Stimulated activated naive CD8-positive, alpha-beta T cell treated with anti-CD3 and anti-CD28 coated beads, Interleukin-15, amount 100 ng/mL, for 72 hours (primary cell): Measurements from ENCODE around the gene CHMP1A.
A peak's percentile ranks its signal among the peaks of the same experiment; 100 is the strongest.
"Not testable (repeated sequence)": the region's sequence is repeated elsewhere in the genome, so short reads cannot be mapped to it uniquely, and the experiment has no call there.

Source experiments
- ATAC-seq: fragments of 150-1000 bp; cut with Tn5 transposase; 2 replicates; pipeline ENCODE4 v1.10.0; 2021; ENCODE audit warnings: mild to moderate bottlenecking, moderate library complexity
- DNase-seq, 2 donors: peaks; one replicate each; pipeline ENCODE4 v3.0.0; 2021 to 2022
- H3K27ac Mint-ChIP-seq, 2 donors: one replicate each; pipeline ENCODE4 v1.8.0; 2022; ENCODE audit warnings: mild to moderate bottlenecking in 2 of 2, mixed read lengths in 2 of 2, moderate library complexity in 2 of 2
- H3K27me3 Mint-ChIP-seq: one replicate; pipeline ENCODE4 v1.8.0; 2022; ENCODE audit warnings: mixed read lengths
- H3K4me1 Mint-ChIP-seq: one replicate; pipeline ENCODE4 v1.8.0; 2022; ENCODE audit warnings: mild to moderate bottlenecking, mixed read lengths
- H3K4me3 Mint-ChIP-seq, 2 donors: one replicate each; pipeline ENCODE4 v1.8.0; 2022; ENCODE audit warnings: mild to moderate bottlenecking in 2 of 2, mixed read lengths in 2 of 2, moderate library complexity in 1 of 2
- H3K9me3 Mint-ChIP-seq, 2 donors: one replicate each; pipeline ENCODE4 v1.8.0; 2022; ENCODE audit warnings: mixed read lengths in 2 of 2

Gene CHMP1A

GRCh38 chr16:89657442-89658220 is at the start of gene CHMP1A, which contains the start of gene SPATA33:
CHMP1A (minus strand) TSS chr16:89657708; CDS start chr16:89657588, 120 bp downstream.
SPATA33 (plus strand) TSS chr16:89657836; CDS start chr16:89657912, 76 bp downstream.
- H3K27me3 Mint-ChIP-seq: no peaks in the 10 kb centered on the region
- ATAC-seq (peak; percentile 95), DNase-seq (peak; percentile 94 to 96)
- no peaks in the 10 kb centered on the region for H3K9me3 Mint-ChIP-seq
- peak within 1 kb of the TSS; percentile 96 for H3K27ac Mint-ChIP-seq
- H3K4me1 Mint-ChIP-seq: peaks cover 44% of the 10 kb centered on the region
- peak within 1 kb of the TSS; percentile 95 to 96 for H3K4me3 Mint-ChIP-seq

- H3K4me1 Mint-ChIP-seq: peaks cover 22% of the 10 kb centered on the region
- no peak overlapping the region for H3K27ac Mint-ChIP-seq
- DNase-seq: no peak
- no peaks in the 10 kb centered on the region for H3K9me3 Mint-ChIP-seq
- H3K4me3 Mint-ChIP-seq: peak overlapping the region in 1 of 2 donors; percentile 71
- H3K27me3 Mint-ChIP-seq: no peaks in the 10 kb centered on the region
- ATAC-seq: no peak
Observed at GRCh38 chr16:89706518-89707260, 49.2 kb upstream of the CHMP1A start.

- no peaks in the 10 kb centered on the region for H3K9me3 Mint-ChIP-seq
- H3K4me1 Mint-ChIP-seq: peaks cover 31% of the 10 kb centered on the region
- no peak overlapping the region for H3K4me3 Mint-ChIP-seq
- H3K27me3 Mint-ChIP-seq: no peaks in the 10 kb centered on the region
- no peak for DNase-seq
- no peak overlapping the region for H3K27ac Mint-ChIP-seq
- no peak for ATAC-seq
Observed at GRCh38 chr16:89705006-89705405, 47.5 kb upstream of the CHMP1A start.

GRCh38 chr16:89704281-89704680 is 46.8 kb upstream of the CHMP1A start:
- no peaks in the 10 kb centered on the region for H3K27me3 Mint-ChIP-seq
- no peak overlapping the region for H3K27ac Mint-ChIP-seq
- no peaks in the 10 kb centered on the region for H3K9me3 Mint-ChIP-seq
- ATAC-seq (no peak), DNase-seq (no peak)
- H3K4me3 Mint-ChIP-seq: no peak overlapping the region
- H3K4me1 Mint-ChIP-seq: peaks cover 35% of the 10 kb centered on the region

- DNase-seq: peak; percentile 98 to 99
- peak within 1 kb of the TSS; percentile 86 to 87 for H3K4me3 Mint-ChIP-seq
- H3K4me1 Mint-ChIP-seq: peaks cover 35% of the 10 kb centered on the region
- H3K27me3 Mint-ChIP-seq: no peaks in the 10 kb centered on the region
- peak; percentile 80 for ATAC-seq
- no peaks in the 10 kb centered on the region for H3K9me3 Mint-ChIP-seq
- peak within 1 kb of the TSS; percentile 46 to 80 for H3K27ac Mint-ChIP-seq
Observed at GRCh38 chr16:89701425-89702406, 44.2 kb upstream of the CHMP1A start, which contains the start of gene SPATA2L. SPATA2L (minus strand) TSS chr16:89701705; CDS start chr16:89701232, 473 bp downstream.

GRCh38 chr16:89700649-89701424 is 43.3 kb upstream of the CHMP1A start:
- ATAC-seq (peak; percentile 65), DNase-seq (peak; percentile 70 to 74)
- peak overlapping the region; percentile 86 to 87 for H3K4me3 Mint-ChIP-seq
- H3K4me1 Mint-ChIP-seq: peaks cover 35% of the 10 kb centered on the region
- H3K9me3 Mint-ChIP-seq: no peaks in the 10 kb centered on the region
- no peaks in the 10 kb centered on the region for H3K27me3 Mint-ChIP-seq
- peak overlapping the region; percentile 31 to 80 for H3K27ac Mint-ChIP-seq

GRCh38 chr16:89700100-89700648 is 42.7 kb upstream of the CHMP1A start:
- H3K9me3 Mint-ChIP-seq: no peaks in the 10 kb centered on the region
- peaks cover 37% of the 10 kb centered on the region for H3K4me1 Mint-ChIP-seq
- H3K27ac Mint-ChIP-seq: peak overlapping the region in 1 of 2 donors; percentile 80
- ATAC-seq (peak; percentile 31), DNase-seq (peak; percentile 92 to 94)
- H3K4me3 Mint-ChIP-seq: peak overlapping the region; percentile 86 to 87
- no peaks in the 10 kb centered on the region for H3K27me3 Mint-ChIP-seq

- Mint-ChIP-seq H3K4me1 (peaks cover 37% of the 10 kb centered on the region), H3K4me3 (peak overlapping the region; percentile 86 to 87)
- not testable (repeated sequence) for H3K27ac Mint-ChIP-seq, H3K9me3 Mint-ChIP-seq, H3K27me3 Mint-ChIP-seq, ATAC-seq, DNase-seq
Observed at GRCh38 chr16:89699629-89700099, 42.2 kb upstream of the CHMP1A start.

GRCh38 chr16:89698717-89699116 is 41.2 kb upstream of the CHMP1A start:
- H3K9me3 Mint-ChIP-seq, DNase-seq, H3K27ac Mint-ChIP-seq, H3K4me3 Mint-ChIP-seq, H3K27me3 Mint-ChIP-seq, ATAC-seq: not testable (repeated sequence)
- peaks cover 37% of the 10 kb centered on the region for H3K4me1 Mint-ChIP-seq

- Mint-ChIP-seq H3K4me3 (no peak overlapping the region), H3K27ac (no peak overlapping the region)
Observed at GRCh38 chr16:89697616-89698331, 40.3 kb upstream of the CHMP1A start.

GRCh38 chr16:89697161-89697615 is 39.7 kb upstream of the CHMP1A start:
- ATAC-seq: no peak
- H3K9me3 Mint-ChIP-seq: no peaks in the 10 kb centered on the region
- peak in 1 of 2 donors; percentile 13 for DNase-seq
- no peak overlapping the region for H3K27ac Mint-ChIP-seq
- H3K4me3 Mint-ChIP-seq: no peak overlapping the region
- H3K27me3 Mint-ChIP-seq: no peaks in the 10 kb centered on the region
- peaks cover 30% of the 10 kb centered on the region for H3K4me1 Mint-ChIP-seq

More at GRCh38 chr16:89697616-89698331, 40.3 kb upstream of the CHMP1A start:
- DNase-seq: peak in 1 of 2 donors; percentile 14
- Mint-ChIP-seq H3K27me3 (no peaks in the 10 kb centered on the region), H3K9me3 (no peaks in the 10 kb centered on the region), H3K4me1 (peaks cover 36% of the 10 kb centered on the region)
- no peak for ATAC-seq

GRCh38 chr16:89696670-89697128 is 39.2 kb upstream of the CHMP1A start:
- Mint-ChIP-seq H3K27me3 (no peaks in the 10 kb centered on the region), H3K4me3 (peak overlapping the region in 1 of 2 donors; percentile 18), H3K27ac (no peak overlapping the region), H3K4me1 (peaks cover 28% of the 10 kb centered on the region), H3K9me3 (no peaks in the 10 kb centered on the region)
- ATAC-seq: no peak
- peak in 1 of 2 donors; percentile 31 for DNase-seq
